Stomach smooth muscle (tissue), 2 donors: ENCODE results near the gene KLHDC3.

ENCODE experiments used
- H3K27ac ChIP-seq: one replicate; pipeline ENCODE4 v1.7.0; 2013; ENCODE audit warnings: mild to moderate bottlenecking, low read length, inconsistent platforms
- H3K27me3 ChIP-seq, 2 donors: one replicate each; pipeline ENCODE4 v1.7.0; 2013; ENCODE audit warnings: low read length in 2 of 2; ENCODE audit not compliant: insufficient read depth in 2 of 2, control insufficient read depth in 1 of 2
- H3K36me3 ChIP-seq, 2 donors: one replicate each; pipeline ENCODE4 v1.7.0; 2013; ENCODE audit warnings: low read length in 2 of 2; ENCODE audit not compliant: control insufficient read depth in 2 of 2, insufficient read depth in 2 of 2
- H3K4me1 ChIP-seq: one replicate; pipeline ENCODE4 v1.7.0; 2013; ENCODE audit warnings: low read length; ENCODE audit not compliant: control insufficient read depth, insufficient read depth
- H3K4me3 ChIP-seq, 2 donors: one replicate each; pipeline ENCODE4 v1.7.0; 2013; ENCODE audit warnings: low read length in 2 of 2
- H3K9ac ChIP-seq, 2 donors: one replicate each; pipeline ENCODE4 v1.7.0; 2013; ENCODE audit warnings: low read length in 2 of 2, mild to moderate bottlenecking in 1 of 2
- H3K9me3 ChIP-seq, 2 donors: one replicate each; pipeline ENCODE4 v1.7.0; 2013; ENCODE audit warnings: low read length in 2 of 2; ENCODE audit not compliant: control insufficient read depth in 2 of 2
- donor health status: healthy.
- donor health status: Pancreatic carcinoma.

KLHDC3 gene

GRCh38 chr6:43029120-43029519, 15.1 kb downstream of the KLHDC3 start:
- H3K27me3 ChIP-seq: no peaks in the 10 kb centered on the region
- H3K36me3 ChIP-seq: peaks cover 35 to 53% of the 10 kb centered on the region in 2 donors
- no peaks in the 10 kb centered on the region for H3K4me1 ChIP-seq
- H3K27ac ChIP-seq: no peak overlapping the region
- H3K9ac ChIP-seq: no peak overlapping the region
- no peaks in the 10 kb centered on the region for H3K9me3 ChIP-seq
- H3K4me3 ChIP-seq: no peak overlapping the region

- H3K36me3 ChIP-seq: peaks cover 32 to 42% of the 10 kb centered on the region in 2 donors
- H3K4me1 ChIP-seq: no peaks in the 10 kb centered on the region
Observed at GRCh38 chr6:43032326-43032725, 18.3 kb downstream of the KLHDC3 start.

GRCh38 chr6:43033496-43034189, 19.6 kb downstream of the KLHDC3 start:
- peaks cover 34 to 46% of the 10 kb centered on the region in 2 donors for H3K36me3 ChIP-seq
- H3K4me3 ChIP-seq: no peak overlapping the region
- H3K9ac ChIP-seq: no peak overlapping the region
- H3K4me1 ChIP-seq: no peaks in the 10 kb centered on the region
- H3K9me3 ChIP-seq: no peaks in the 10 kb centered on the region
- H3K27me3 ChIP-seq: no peaks in the 10 kb centered on the region
- no peak overlapping the region for H3K27ac ChIP-seq

More at GRCh38 chr6:43032326-43032725, 18.3 kb downstream of the KLHDC3 start:
- no peaks in the 10 kb centered on the region for H3K9me3 ChIP-seq
- no peak overlapping the region for H3K4me3 ChIP-seq
- H3K27ac ChIP-seq: no peak overlapping the region
- H3K27me3 ChIP-seq: no peaks in the 10 kb centered on the region
- H3K9ac ChIP-seq: no peak overlapping the region

GRCh38 chr6:43034190-43034525, 20.1 kb downstream of the KLHDC3 start:
- Histone ChIP-seq H3K4me3 (no peak overlapping the region), H3K36me3 (peaks cover 29 to 41% of the 10 kb centered on the region in 2 donors), H3K27me3 (no peaks in the 10 kb centered on the region), H3K9ac (no peak overlapping the region), H3K27ac (no peak overlapping the region), H3K4me1 (no peaks in the 10 kb centered on the region), H3K9me3 (no peaks in the 10 kb centered on the region)

GRCh38 chr6:43035495-43036194, 21.6 kb downstream of the KLHDC3 start:
- Histone ChIP-seq H3K9me3 (no peaks in the 10 kb centered on the region), H3K27ac (no peak overlapping the region), H3K4me3 (no peak overlapping the region), H3K4me1 (no peaks in the 10 kb centered on the region), H3K27me3 (no peaks in the 10 kb centered on the region), H3K36me3 (peaks cover 32 to 38% of the 10 kb centered on the region in 2 donors), H3K9ac (no peak overlapping the region)

GRCh38 chr6:43036712-43037111, 22.7 kb downstream of the KLHDC3 start:
- no peak overlapping the region for H3K9ac ChIP-seq
- peaks cover 32 to 41% of the 10 kb centered on the region in 2 donors for H3K36me3 ChIP-seq
- H3K27ac ChIP-seq: no peak overlapping the region
- H3K9me3 ChIP-seq: no peaks in the 10 kb centered on the region
- H3K27me3 ChIP-seq: no peaks in the 10 kb centered on the region
- no peak overlapping the region for H3K4me3 ChIP-seq
- no peaks in the 10 kb centered on the region for H3K4me1 ChIP-seq

GRCh38 chr6:43037197-43037596, 23.1 kb downstream of the KLHDC3 start:
- H3K27ac ChIP-seq: no peak overlapping the region
- H3K4me3 ChIP-seq: no peak overlapping the region
- H3K36me3 ChIP-seq: peaks cover 32 to 39% of the 10 kb centered on the region in 2 donors
- H3K9ac ChIP-seq: no peak overlapping the region
- H3K4me1 ChIP-seq: no peaks in the 10 kb centered on the region
- H3K9me3 ChIP-seq: no peaks in the 10 kb centered on the region
- H3K27me3 ChIP-seq: no peaks in the 10 kb centered on the region

GRCh38 chr6:43037706-43038105, 23.7 kb downstream of the KLHDC3 start:
- Histone ChIP-seq H3K36me3 (peaks cover 34 to 36% of the 10 kb centered on the region in 2 donors), H3K4me3 (no peak overlapping the region), H3K4me1 (no peaks in the 10 kb centered on the region), H3K9me3 (no peaks in the 10 kb centered on the region), H3K27me3 (no peaks in the 10 kb centered on the region), H3K27ac (no peak overlapping the region), H3K9ac (no peak overlapping the region)

- Histone ChIP-seq H3K4me3 (no peak overlapping the region), H3K4me1 (no peaks in the 10 kb centered on the region), H3K9ac (no peak overlapping the region), H3K9me3 (no peaks in the 10 kb centered on the region), H3K27ac (no peak overlapping the region), H3K36me3 (peaks cover 38 to 40% of the 10 kb centered on the region in 2 donors), H3K27me3 (no peaks in the 10 kb centered on the region)
Observed at GRCh38 chr6:43038727-43039126, 24.7 kb downstream of the KLHDC3 start.

GRCh38 chr6:43040542-43041257, 26.7 kb downstream of the KLHDC3 start:
- H3K36me3 ChIP-seq: peaks cover 35 to 40% of the 10 kb centered on the region in 2 donors

More at GRCh38 chr6:43040542-43041257, 26.7 kb downstream of the KLHDC3 start:
- Histone ChIP-seq H3K27me3 (no peaks in the 10 kb centered on the region), H3K27ac (no peak overlapping the region), H3K9ac (no peak overlapping the region), H3K9me3 (no peaks in the 10 kb centered on the region), H3K4me1 (no peaks in the 10 kb centered on the region), H3K4me3 (no peak overlapping the region)
